Measurements from ENCODE around the gene KBTBD13.
"Not testable (repeated sequence)": the region's sequence is repeated elsewhere in the genome, so short reads cannot be mapped to it uniquely, and the experiment has no call there.

KBTBD13 gene

GRCh38 chr15:65068403-65068788, 8.2 kb upstream of the KBTBD13 start:
- in situ Hi-C loops (cut with MboI; ENCODE audit: low sequenced_read_pairs) = no loop called here

- in situ Hi-C loops (cut with MboI; ENCODE audit: low sequenced_read_pairs) = no loop called here
These were observed 7.4 kb upstream of the KBTBD13 start for GRCh38 chr15:65069179-65069578.

GRCh38 chr15:65069779-65070546, 6.6 kb upstream of the KBTBD13 start:
- in situ Hi-C loops (cut with MboI; ENCODE audit: low sequenced_read_pairs) = no loop called here

- in situ Hi-C loops (cut with MboI; ENCODE audit: low sequenced_read_pairs) = no loop called here
These were observed 5.2 kb upstream of the KBTBD13 start for GRCh38 chr15:65071381-65071811.

- in situ Hi-C loops (cut with MboI; ENCODE audit: low sequenced_read_pairs) = no loop called here
These were observed 4.5 kb upstream of the KBTBD13 start for GRCh38 chr15:65072027-65072426.

GRCh38 chr15:65072617-65073016, 3.9 kb upstream of the KBTBD13 start:
- in situ Hi-C loops (cut with MboI; ENCODE audit: low sequenced_read_pairs) = no loop called here

GRCh38 chr15:65074946-65075345, 1.6 kb upstream of the KBTBD13 start:
- in situ Hi-C loops (cut with MboI; ENCODE audit: low sequenced_read_pairs) = not testable (repeated sequence)

- in situ Hi-C loops (cut with MboI; ENCODE audit: low sequenced_read_pairs) = not testable (repeated sequence)
These were observed 745 bp upstream of the KBTBD13 start for GRCh38 chr15:65075607-65076395.

- in situ Hi-C loops (cut with MboI; ENCODE audit: low sequenced_read_pairs) = no loop called here
These were observed 890 bp downstream of the KBTBD13 start for GRCh38 chr15:65077291-65077980.

GRCh38 chr15:65077981-65078352, 1.4 kb downstream of the KBTBD13 start:
- in situ Hi-C loops (cut with MboI; ENCODE audit: low sequenced_read_pairs) = no loop called here

- in situ Hi-C loops (cut with MboI; ENCODE audit: low sequenced_read_pairs) = no loop called here
These were observed 3.0 kb downstream of the KBTBD13 start for GRCh38 chr15:65079580-65079979.

- in situ Hi-C loops (cut with MboI; ENCODE audit: low sequenced_read_pairs) = no loop called here
These were observed 4.7 kb downstream of the KBTBD13 start for GRCh38 chr15:65081270-65081669.

- in situ Hi-C loops (cut with MboI; ENCODE audit: low sequenced_read_pairs) = no loop called here
These were observed 5.2 kb downstream of the KBTBD13 start for GRCh38 chr15:65081758-65082157.

- in situ Hi-C loops (cut with MboI; ENCODE audit: low sequenced_read_pairs) = no loop called here
These were observed 5.9 kb downstream of the KBTBD13 start for GRCh38 chr15:65082303-65082953.

GRCh38 chr15:65083262-65083701, 6.7 kb downstream of the KBTBD13 start:
- in situ Hi-C loops (cut with MboI; ENCODE audit: low sequenced_read_pairs) = no loop called here

GRCh38 chr15:65084500-65085206, 8.1 kb downstream of the KBTBD13 start:
- in situ Hi-C loops (cut with MboI; ENCODE audit: low sequenced_read_pairs) = no loop called here

- in situ Hi-C loops (cut with MboI; ENCODE audit: low sequenced_read_pairs) = no loop called here
These were observed 8.7 kb downstream of the KBTBD13 start for GRCh38 chr15:65085207-65085753.

- in situ Hi-C loops (cut with MboI; ENCODE audit: low sequenced_read_pairs) = no loop called here
These were observed 9.6 kb downstream of the KBTBD13 start for GRCh38 chr15:65085990-65086679.

- in situ Hi-C loops (cut with MboI; ENCODE audit: low sequenced_read_pairs) = no loop called here
These were observed 10.2 kb downstream of the KBTBD13 start for GRCh38 chr15:65086680-65087111.

Measured in HL-60/S4 (cell line).